Stimulated activated CD4-positive, alpha-beta T cell treated with anti-CD3 and anti-CD28 coated beads, Interleukin-15, amount 100 ng/mL, for 24 hours (primary cell): Measurements from ENCODE around the gene RBBP8NL.

Experiments used
- DNase-seq: peaks from one replicate; pipeline ENCODE4 v3.0.0-alpha.2; 2020

Gene RBBP8NL, protein sequence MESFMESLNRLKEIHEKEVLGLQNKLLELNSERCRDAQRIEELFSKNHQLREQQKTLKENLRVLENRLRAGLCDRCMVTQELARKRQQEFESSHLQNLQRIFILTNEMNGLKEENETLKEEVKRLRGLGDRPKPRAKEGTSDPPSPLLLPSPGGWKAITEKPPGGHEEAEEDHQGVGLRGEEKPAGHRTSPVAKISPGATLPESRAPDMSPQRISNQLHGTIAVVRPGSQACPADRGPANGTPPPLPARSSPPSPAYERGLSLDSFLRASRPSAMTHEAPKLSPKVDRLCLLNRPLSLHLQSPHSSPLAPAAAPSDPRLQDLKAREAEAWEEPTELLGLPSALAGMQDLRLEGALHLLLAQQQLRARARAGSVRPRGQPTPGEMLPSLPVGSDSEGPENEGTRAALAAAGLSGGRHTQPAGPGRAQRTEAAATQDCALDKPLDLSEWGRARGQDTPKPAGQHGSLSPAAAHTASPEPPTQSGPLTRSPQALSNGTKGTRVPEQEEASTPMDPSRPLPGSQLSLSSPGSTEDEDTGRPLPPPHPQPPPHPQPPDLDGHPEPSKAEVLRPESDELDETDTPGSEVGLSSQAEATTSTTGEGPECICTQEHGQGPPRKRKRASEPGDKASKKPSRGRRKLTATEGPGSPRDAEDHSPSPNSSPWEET

DNA sequence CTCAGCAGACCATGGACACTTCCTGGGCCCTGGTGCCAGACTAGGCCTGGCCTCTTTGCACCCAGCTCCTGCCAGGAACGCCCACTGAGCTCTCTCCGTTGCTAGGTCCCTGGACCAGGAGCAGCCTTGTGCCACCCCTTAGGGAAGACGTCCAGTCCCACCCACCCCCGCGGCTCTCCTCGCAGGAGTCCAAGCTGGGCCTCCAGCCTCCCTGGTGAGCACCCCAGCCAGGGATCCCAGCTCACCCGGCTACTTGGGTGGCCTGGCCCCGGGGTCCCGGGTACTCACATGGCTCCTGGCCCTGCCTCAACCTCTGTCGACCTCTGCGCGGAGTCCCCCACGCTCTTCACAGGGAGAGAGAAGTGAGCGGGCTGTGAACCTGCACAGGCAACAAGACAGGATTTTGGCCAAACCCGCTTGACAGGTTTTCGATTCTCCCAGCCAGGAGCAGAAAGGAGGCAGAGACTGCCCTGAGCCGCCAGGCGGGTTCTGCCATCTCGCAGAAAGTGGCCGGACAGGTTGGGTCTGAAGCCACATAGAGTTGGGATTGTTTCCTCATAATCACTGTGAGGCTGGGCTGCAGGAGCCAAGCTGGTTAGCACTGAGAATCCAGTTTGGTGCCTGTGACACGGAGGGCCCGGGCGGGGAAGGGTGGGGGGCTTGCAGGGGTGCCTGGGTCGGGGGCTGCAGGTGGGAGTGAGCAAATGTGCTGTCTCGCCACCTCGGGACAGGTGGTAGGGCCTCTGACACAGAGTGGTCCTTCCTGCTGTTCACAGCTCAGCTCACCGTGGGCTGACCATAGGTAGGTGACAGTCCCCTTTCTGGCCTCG, at the start of gene RBBP8NL:
Gene RBBP8NL (minus strand): TSS at position 368 of the 830 bp plus-strand sequence. CDS start 7,892 bp downstream, outside the sequence.
- DNase-seq = no peak

DNA sequence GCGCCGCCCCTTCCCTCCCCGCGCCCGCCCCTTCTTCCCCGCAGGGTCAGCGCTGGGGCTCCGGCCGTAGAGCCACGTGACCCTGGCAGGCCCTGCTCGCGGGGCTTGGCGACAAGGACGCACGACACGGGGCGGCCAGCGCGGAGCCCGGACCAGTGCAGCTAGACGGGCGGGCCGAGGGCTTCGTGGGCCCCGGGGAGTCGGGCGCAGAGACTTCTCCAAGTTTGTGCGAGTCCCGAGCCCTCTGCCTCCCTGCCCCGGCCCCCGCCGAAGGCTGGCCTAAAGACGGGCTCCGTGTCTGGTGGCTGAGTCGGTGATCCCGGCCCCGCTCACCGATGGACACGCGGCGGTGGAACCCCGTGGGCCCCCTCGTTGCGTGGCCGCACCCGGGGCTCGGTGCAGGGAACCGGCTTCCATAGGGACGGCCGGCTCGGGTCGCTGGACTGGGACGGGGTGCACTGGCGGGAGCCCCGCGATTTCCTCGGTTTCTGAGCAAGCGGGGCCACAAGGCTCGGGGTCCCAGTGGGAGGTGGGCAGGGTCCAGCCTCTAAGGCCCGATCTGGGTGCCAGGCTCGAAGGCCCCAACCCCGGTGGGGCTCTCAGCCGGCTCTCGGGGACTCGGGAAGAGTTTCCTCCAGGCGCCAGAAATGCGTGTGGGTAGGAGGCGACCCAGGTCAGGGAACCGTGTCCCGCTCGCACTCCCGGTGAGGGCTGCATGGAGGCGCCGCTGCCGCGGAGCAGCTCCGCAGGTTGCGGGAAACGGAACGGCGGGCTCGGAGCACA, 48.9 kb upstream of the RBBP8NL start:
- peak; percentile 25 for DNase-seq

DNA sequence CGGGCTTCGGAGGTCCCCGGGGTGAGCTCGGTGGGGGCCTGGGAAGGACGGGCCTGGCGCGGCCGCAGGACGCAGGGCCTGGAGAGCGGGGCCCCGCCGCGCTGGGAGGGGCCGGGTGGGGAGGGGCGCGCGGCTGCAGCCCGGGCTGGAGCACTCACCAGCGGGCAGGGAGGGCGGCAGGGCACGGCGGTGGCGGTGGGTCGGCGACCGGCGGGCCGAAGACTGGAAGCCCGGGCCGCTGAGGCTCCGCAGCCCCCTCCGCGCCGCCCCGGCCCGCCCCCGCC, 48.4 kb upstream of the RBBP8NL start, which contains the start of gene GATA5:
Gene GATA5 (minus strand): TSS at position 224 of the 284 bp plus-strand sequence. CDS start 474 bp downstream, outside the sequence.
- DNase-seq = no peak

DNA sequence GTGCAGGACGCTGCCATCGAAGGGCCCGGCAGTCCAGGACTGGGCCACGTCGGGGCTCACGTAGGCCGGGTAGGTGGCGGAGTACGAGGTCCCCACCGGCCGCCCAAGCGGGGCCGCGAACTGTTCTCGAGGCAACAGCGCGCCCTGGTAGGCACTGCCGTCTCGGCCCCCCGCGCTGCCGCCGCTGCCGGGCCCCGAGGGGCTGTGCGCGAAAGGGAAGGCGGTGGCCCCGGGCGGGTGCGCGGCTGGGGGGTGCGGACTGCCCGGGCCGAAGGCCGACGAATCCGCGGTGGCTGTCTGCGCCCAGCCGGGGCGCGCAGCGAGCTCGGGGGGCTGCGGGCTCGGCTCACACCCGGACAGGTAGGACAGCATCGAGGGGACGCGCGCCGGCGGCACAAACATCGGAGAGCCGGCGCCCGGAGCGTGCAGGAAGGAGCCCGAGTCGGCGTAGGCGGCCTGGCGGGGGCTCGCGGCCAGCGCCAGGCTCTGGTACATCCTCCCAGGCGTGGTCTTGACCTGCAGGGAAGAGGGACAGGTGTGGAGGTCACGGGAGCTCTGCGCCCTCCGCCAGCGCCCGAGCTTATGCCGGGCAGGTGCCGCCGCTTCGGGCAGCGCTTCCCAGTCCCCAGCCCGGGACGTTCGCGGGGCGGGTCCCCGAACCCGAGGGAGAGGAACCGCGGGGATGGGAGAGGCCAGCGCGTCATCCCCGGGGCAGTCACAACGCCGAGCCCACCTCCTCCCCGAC, 47.9 kb upstream of the RBBP8NL start:
- DNase-seq = no peak

DNA sequence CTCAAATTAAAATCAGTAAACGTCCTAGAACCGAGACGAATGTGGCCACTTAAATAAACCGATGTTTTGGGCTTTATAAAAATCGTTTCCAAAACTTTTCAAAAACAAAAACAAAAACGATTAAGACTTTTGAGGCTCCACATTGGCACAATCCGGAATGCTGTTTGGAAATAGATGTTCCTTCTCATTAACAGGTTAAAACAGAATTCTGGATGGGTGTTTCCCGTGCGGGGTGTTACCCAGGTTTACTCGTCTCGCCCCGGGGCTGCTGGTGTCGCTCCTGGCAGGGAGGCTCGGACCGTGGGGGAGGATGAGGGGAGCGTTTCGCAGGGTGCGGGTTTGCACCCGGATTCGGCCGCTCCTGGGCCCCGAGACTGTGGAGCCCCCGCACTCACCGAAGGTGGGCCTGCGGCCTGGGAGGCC, 47.3 kb upstream of the RBBP8NL start:
- no peak for DNase-seq

DNA sequence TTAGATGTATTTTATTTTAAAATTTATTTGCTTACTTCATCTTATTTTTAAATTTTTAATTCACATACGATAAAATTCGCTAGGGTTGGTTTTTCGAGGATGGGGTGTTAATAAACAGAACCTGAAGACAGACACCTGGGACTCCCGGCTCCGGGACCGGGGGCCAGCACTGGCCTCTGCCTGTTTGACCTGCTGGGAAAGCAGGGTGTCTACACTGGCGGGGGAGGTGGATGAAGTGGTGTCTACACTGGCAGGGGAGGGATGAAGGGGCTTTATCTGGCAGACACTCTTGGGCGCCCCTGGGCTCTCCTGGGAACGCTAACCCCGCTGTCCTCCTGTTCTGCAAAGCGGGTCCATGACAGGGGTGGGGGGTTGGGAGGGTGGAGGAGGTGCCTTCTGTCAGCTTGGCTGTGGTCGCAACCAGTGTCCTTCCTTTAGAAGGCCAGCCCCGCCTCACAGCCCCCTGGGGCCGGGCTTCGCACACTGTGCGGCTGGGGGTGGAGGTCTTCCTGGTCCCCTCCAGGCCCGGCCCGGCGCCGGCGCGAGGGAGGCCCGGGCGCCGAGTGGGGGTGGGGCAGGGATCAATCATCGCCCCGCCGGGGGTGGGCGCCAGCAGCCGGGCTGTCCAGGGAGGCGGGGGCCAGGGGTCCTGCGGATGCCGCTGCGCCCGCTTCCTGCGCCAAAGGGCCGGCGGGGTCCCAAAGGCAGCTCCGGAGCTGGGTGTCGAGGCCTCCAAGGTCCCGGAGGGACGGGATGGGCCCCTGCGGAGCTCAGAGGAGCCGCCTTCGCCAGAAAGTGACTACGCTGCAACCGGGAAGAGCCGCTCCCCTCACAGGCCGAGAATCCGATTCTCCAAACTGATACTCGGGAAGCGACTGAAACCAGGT, 46.6 kb upstream of the RBBP8NL start:
- DNase-seq = no peak

DNA sequence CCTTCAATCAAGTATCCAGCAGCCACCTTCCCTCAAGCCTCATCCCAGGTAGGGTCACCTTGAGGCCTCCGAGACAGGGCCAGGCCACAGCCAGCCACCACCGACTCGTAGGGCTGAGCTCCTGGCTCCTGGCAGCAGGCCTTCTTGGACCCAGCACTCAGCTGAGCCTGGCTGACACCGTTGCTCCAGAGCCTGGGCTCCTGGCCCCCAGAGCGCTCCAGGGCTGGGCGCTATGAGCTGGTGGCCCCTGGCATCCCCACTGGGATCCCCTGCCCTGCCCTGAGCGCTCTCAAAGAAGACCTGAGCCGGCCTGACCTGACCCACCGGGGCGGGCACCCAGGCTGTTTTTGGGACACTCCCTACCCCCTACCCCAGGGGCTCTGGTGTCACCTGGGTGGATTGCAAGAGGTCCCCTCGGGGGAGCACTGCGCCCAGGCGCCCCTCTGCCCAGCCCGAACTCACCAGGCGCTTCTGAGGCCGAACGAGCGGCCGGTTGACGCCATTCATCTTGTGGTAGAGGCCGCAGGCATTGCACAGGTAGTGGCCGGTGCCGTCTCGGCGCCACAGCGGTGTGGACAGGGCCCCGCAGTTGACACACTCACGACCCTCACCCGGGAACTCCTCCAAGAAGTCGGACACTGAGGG, 45.7 kb upstream of the RBBP8NL start:
- DNase-seq = no peak

DNA sequence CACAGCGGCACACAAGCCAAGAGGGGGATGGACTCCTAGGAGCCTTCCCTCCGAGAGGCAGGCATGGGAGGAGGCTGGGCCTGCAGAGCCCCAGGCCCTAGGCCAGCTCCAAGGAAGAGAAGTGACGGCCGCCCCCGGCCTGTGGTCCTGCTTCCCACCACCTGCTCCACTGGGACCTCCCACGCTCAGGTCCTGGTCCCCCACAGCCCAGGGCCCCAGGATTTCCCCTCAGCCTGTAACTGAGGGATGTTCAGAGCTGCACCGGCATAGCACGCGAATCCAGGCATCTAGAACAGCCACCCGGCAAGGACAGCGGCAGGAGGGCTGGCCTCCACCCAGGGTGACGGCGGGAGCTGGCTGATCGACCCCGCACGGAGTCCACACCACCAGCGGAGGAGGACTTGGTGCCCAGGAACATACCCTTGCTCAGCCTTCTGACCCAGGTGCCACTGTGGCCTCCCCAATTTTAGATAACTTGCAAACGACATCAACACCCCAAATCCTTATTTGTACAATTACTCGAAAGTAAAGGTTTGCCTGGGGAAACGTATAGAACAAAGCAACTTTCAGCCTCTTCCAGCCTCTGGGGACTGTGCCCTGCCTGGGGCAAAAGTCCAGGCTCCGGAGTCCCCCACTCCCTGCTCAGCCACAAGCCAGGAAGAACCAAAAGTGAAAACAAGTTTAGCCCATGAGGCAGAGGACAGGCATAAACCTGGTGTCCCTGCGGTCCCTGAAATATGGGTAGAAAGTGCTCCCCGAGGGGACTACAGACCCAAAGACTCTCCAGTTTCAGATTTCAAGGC, 45.0 kb upstream of the RBBP8NL start:
- DNase-seq = no peak

DNA sequence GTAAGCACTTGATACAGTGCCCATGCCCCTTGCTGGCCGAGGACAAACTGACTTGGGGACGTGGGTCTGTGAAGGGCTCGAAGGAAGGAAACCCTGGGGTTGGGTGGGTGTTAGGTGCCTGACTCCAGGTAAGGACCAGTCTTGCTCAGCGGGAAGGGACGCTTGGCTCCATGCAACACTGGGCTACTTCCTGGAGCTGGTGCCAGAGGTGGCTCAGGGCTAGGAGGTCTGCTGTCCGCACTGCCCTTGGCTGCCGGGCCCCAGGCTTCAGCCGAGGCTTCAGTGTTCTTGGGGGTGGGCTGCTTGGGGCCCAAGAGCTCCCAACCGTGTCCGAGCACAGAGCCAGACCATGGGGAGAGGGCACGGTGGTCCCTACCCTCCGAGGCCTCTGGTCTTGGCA, 43.1 kb upstream of the RBBP8NL start:
- no peak for DNase-seq

DNA sequence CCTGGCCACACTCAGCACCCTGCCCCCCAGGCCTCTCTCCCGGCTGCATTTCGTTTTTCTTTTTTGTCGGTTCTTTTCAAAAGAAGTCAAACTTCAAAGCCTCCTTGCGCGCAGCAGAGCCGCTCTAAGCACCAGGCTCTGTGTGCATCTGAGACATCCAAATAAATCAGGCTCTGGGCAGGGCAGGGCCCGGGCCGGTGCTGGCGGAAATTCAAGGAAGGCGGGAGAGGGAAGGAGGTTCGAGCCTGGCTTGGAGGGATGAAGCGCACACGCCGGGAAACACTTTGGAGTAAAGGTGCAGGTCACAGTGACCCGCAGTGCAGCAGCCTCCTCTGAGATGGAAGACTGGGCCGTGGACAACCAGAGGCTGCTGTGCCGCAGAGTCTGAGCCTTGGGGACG, 42.7 kb upstream of the RBBP8NL start:
- no peak for DNase-seq

DNA sequence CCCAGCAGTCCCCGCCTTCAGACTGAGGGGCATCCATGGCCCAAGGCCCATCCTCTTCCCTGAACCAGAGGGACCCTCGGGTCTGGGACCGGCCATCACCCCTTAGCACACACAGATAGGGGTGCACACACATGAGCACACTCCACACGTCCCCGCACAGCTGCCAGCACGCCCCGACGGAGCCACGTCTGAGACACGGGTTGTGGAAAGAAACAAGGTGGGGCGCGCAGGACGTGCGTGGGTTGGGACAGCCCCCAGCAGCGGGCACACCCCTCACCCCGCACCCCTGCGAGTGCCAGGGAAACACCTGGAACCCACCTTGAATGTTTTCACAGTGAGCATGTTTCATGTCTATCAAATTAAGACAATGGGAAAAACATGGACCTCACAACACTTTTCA, 42.0 kb upstream of the RBBP8NL start:
- no peak for DNase-seq

DNA sequence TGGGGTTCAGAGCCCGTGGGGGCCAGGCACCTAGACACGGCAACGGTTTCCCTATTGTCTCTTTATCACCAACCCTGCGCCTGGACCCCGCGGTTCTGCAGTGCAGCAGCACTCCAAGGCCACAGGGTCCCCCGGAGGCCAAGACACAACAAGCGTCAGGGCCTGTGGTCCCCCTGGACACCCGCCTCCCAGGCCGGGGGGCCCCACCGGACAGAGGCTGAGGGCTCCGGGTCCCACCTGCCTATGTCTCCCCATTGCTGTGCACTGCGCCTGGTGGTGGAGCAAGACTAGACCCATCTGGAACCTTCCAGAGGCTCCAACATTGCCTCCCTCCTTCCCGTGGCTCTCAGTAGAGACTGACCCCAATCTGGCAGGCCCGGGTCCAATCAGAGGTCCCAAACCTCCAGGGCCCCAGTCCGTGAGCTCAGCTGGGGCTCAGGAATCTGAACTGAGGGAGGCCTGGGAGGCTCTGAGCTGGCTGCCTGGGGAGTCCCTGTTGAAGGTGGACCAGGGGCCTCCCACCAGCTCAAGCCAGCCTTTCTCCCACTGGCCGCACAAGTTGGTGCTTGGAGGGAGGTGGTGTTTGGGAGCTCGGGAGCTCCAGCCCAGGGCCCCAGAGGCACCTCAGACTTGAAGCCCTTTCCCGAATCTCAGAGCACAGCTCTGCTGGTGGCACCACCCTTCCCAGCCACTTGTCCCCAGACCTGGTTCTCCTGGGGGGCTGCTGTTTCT, 39.6 kb upstream of the RBBP8NL start:
- no peak for DNase-seq

DNA sequence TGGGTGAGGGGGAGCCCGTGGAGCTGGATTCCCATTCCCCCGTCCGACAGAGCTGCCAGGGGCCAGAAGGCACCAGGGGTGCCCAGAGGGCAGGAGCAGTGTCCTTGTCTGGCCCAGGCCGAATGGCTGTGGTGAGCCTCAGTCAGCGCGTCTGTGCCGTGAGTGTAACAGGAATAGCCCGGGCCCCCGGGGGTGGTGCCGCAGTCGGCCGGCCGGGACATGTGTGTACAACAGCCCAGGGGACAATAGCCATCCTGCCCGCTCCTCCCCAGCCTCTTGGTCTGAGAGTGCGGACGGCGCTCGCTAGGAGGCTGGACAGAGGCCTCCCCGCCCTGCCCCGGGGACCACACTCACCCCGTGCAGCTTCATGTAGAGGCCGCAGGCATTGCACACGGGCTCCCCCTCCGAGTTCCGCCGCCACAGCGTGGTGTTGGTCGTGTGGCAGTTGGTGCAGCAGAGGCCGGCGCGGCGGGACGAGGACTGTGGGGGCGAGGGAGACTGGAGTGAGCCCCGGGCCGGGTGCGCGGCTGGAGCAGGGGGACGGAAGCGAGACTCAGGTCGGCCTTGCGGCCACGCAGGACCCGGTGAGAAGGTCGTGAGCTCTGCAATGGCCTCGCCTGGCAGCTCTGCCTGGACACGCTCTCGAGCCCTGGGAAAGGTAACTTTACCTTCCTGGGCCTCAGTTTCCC, 38.9 kb upstream of the RBBP8NL start:
- no peak for DNase-seq

DNA sequence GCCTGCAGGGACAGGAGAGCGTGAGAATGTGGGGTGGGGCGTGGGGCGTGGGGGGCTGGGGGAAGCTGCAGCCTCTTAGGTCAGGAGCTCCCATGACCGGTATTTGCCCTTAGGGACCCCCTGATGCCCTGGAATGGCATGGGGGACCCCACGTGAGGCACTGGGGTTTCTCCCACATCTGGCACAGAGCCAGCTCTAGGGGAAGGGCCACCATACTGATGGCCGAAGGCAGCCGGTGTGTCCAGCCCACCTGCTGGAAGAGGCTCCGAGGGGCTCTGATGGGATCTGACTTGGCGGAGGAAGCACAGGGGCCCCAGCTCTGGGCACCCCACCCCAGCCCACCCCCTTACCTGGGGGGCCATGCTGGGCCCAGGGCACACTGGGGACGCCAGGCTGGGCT, 37.7 kb upstream of the RBBP8NL start:
- no peak for DNase-seq

DNA sequence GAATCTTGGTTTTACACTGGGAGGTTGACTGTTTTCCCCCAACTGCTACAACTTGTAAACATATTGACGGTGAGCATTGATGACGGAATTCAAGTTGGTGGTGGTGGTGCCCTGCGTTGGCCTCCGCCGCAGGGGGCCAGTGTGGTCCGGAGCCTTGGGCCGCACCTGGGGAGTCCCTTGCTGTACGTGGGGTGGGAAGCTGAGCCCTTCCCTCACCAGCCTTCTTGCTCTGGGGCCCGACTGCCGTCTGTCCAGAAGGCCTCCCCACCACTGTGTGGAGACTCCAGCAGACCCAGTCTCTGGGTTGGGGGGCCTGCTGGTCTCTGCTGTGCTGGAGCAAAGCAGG, 37.1 kb upstream of the RBBP8NL start:
- DNase-seq = no peak

DNA sequence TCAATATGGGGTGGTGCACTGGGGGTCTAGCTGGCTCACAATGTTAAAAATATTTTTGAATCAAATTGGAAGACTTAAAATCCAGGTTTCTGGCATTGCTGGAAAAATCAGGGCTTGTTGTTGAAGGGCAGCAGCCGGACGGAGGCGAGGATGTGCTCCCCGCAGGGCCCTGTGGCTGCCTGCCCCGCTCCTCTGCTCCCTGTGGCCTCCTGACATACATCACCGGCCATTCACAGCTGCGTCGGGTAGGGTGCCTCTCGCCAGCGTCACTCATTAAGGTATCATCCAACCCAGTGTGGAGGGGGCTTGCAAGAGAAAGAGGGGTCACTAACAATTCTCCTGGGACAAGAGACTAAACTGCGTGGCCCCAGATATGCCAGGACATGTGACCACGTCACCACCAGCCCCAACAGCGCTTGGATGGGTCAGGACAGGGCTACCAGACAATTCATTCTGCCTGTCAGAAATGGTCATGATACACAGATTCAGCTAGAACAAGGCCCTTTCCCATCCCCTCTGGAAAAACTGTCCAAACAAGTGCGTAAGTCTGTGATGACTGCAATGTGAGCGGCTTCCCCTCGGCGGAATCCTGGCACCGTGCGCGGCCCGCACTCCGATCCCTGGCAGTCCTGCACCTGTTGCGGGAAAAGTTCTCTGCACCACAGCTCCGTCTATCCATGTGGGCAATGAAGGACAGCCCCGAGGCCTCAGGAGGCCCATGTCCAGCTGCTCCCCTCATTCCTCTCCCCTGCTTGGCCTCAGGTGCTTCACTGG, 36.5 kb upstream of the RBBP8NL start:
- no peak for DNase-seq

DNA sequence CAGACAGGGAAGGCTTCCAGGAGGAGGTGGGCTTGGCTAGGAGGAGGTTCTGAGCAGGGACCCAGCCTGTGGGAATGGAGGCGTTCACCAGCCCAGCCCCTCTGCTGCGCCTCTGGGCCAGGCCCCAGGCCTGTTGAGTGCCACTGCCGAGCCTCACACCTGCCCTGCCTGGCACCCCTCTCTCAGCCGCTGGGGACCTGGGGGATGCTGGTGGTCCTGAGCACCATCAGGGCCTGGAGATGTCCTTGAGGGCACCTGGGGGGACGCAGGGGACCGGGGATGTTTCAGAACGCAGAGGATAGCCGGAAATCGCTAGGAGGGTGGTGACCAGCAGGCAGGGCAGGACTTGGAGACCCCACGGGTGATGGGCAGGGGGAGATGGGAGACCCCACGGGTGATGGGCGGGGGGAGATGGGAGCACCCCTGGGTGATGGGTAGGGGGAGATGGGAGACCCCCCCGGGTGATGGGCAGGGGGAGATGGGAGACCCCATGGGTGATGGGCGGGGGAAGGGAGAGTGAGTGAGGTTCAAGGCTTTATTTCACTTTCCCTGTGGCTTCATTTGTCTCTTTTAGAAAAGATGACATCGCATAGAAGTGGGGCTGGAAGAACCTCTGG, 35.7 kb upstream of the RBBP8NL start:
- DNase-seq = no peak
